K562 (cell line): ENCODE data around the gene SSR2. TPM values are rescaled to one million over a fixed set of nuclear protein-coding genes. Genes with fewer than 3 reads are reported as not detected.

Experiments used
- ATAC-seq: fragments of 200-7000 bp; cut with Tn5 transposase; 3 replicates; pipeline ENCODE4 v1.9.1; 2020; ENCODE audit warnings: moderate library complexity
- BruUV-seq: library from RNA; stranded (reverse); fragments of 400-500 nt; replicated peaks from 2 replicates; lab custom pipeline; 2021; lab: Mats Ljungman, UMichigan
- CTCF ChIA-PET: fragments of 300-600 bp; formaldehyde crosslinking; extraction: SDS; loops from one replicate; lab custom pipeline; 2021; ENCODE audit warnings: low intra/inter-chr PET ratio; lab: Yijun Ruan, JAX
- POLR2A ChIA-PET: fragments of 300-600, 350-650 bp; sonication (Branson Sonifier 250); formaldehyde crosslinking; extraction: SDS; loops from one replicate; lab custom pipeline; 2021; ENCODE audit warnings: antibody characterized with exemption, inconsistent platforms; lab: Yijun Ruan, JAX
- DNase-seq, 4 experiments: peaks; one replicate each; pipeline versions ENCODE4 v3.0.0 to v3.0.0-alpha.2; 2011 to 2018; ENCODE audit warnings: low spot score in 3 of 4, mixed read lengths in 3 of 4; ENCODE audit errors: extremely low read depth in 1 of 4
- FAIRE-seq: peaks from 2 replicates; lab custom pipeline; 2011; peaks lifted over from hg19 to GRCh38; lab: Jason Lieb, UNC
- H2AFZ ChIP-seq: 2 replicates; pipeline ENCODE4 v1.6.0; 2011; ENCODE audit warnings: low read depth, low read length, control low read depth, inconsistent platforms
- H3K27ac ChIP-seq: fragments of 200-600 bp; 3 replicates; pipeline ENCODE4 v1.8.0; 2011; ENCODE audit warnings: low read depth, mild to moderate bottlenecking, control low read depth, inconsistent platforms, low read length, moderate library complexity, mixed read lengths; ENCODE audit errors: extremely low read depth
- H3K27me3 ChIP-seq, 2 experiments: fragments of 300-600 bp in 1 of 2; 2 replicates in 1 of 2; 3 replicates in 1 of 2; pipeline versions ENCODE4 v1.6.0 to v1.8.0; 2011; ENCODE audit warnings: inconsistent platforms in 2 of 2, low read length in 2 of 2, mild to moderate bottlenecking in 1 of 2, mixed read lengths in 1 of 2, moderate library complexity in 1 of 2; ENCODE audit not compliant: control insufficient read depth in 2 of 2, insufficient read depth in 2 of 2
- H3K36me3 ChIP-seq: fragments of 300-600 bp; 3 replicates; pipeline ENCODE4 v1.8.0; 2011; ENCODE audit warnings: mild to moderate bottlenecking, low read length, inconsistent platforms; ENCODE audit not compliant: control insufficient read depth, insufficient read depth
- H3K4me1 ChIP-seq, 2 experiments: fragments of 200-600 bp in 1 of 2; replicated peaks in 1 of 2; 2 replicates in 1 of 2; 3 replicates in 1 of 2; pipeline versions ENCODE4 v1.5.1 to v1.8.0; 2011; ENCODE audit warnings: inconsistent platforms in 2 of 2, low read length in 2 of 2, mild to moderate bottlenecking in 1 of 2, mixed read lengths in 1 of 2, moderate library complexity in 1 of 2; ENCODE audit not compliant: control insufficient read depth in 2 of 2, insufficient read depth in 2 of 2
- H3K4me2 ChIP-seq: 2 replicates; pipeline ENCODE4 v1.6.1; 2011; ENCODE audit warnings: low read length, control low read depth, inconsistent platforms, mixed read lengths; ENCODE audit not compliant: insufficient read depth
- H3K4me3 ChIP-seq: fragments of 200-600 bp; sonication (generic), shearing (Covaris generic); 2 replicates; pipeline ENCODE4 v1.5.1; 2016; ENCODE audit warnings: control low read depth, inconsistent platforms
- H3K79me2 ChIP-seq: fragments of 200-600 bp; 3 replicates; pipeline ENCODE4 v1.8.0; 2011; ENCODE audit warnings: low read length, inconsistent platforms; ENCODE audit not compliant: control insufficient read depth, insufficient read depth
- H3K9ac ChIP-seq, 2 experiments: 2 replicates each; pipeline versions ENCODE4 v1.6.0 to v1.6.1; 2011; ENCODE audit warnings: low read depth in 2 of 2, low read length in 2 of 2, control low read depth in 1 of 2, inconsistent platforms in 1 of 2, mild to moderate bottlenecking in 1 of 2, mixed read lengths in 1 of 2; ENCODE audit not compliant: insufficient read depth in 1 of 2
- H3K9me1 ChIP-seq: one replicate; pipeline ENCODE4 v1.6.0; 2011; ENCODE audit warnings: inconsistent platforms, mild to moderate bottlenecking, low read length, moderate library complexity; ENCODE audit not compliant: control insufficient read depth, insufficient read depth
- H3K9me3 ChIP-seq: replicated peaks from 2 replicates; pipeline ENCODE4 v1.5.1; 2011; ENCODE audit warnings: low read depth, low read length, inconsistent platforms; ENCODE audit not compliant: control insufficient read depth, insufficient read depth
- H4K20me1 ChIP-seq: replicated peaks from 2 replicates; pipeline ENCODE4 v1.6.1; 2011; ENCODE audit warnings: low read length, inconsistent platforms, mixed read lengths; ENCODE audit not compliant: control insufficient read depth, insufficient read depth
- ILF3 ChIP-seq: fragments of 450-650 bp; IDR thresholded peaks from 2 replicates; pipeline ENCODE4 v1.6.1; 2018; ENCODE audit warnings: antibody characterized with exemption, mild to moderate bottlenecking, moderate library complexity, borderline replicate concordance
- MYNN ChIP-seq, 2 experiments: sonication (generic); formaldehyde crosslinking in 1 of 2; IDR thresholded peaks; 2 replicates each; pipeline versions ENCODE4 v1.5.0 to v1.6.1; 2016 to 2020; ENCODE audit warnings: antibody characterized with exemption in 1 of 2, missing genetic modification reagents in 1 of 2
- PRMT5 ChIP-seq: sonication (generic); formaldehyde crosslinking; IDR thresholded peaks from 2 replicates; pipeline ENCODE4 v1.5.0; 2020; ENCODE audit warnings: missing genetic modification reagents
- RBM25 ChIP-seq: fragments of 200-400 bp; formaldehyde crosslinking; IDR thresholded peaks from 2 replicates; pipeline ENCODE4 v1.6.1; 2018; ENCODE audit warnings: low read length, low read depth, moderate library complexity; ENCODE audit not compliant: severe bottlenecking
- RBM34 ChIP-seq: fragments of 200-400 bp; formaldehyde crosslinking; IDR thresholded peaks from 2 replicates; pipeline ENCODE4 v1.6.1; 2018; ENCODE audit warnings: low read length, borderline replicate concordance; ENCODE audit not compliant: insufficient read depth
- TCF7 ChIP-seq: sonication (generic); IDR thresholded peaks from 2 replicates; pipeline ENCODE4 v1.6.1; 2016; ENCODE audit warnings: antibody characterized with exemption, borderline replicate concordance
- ZZZ3 ChIP-seq: fragments of 450-650 bp; IDR thresholded peaks from 2 replicates; pipeline ENCODE4 v1.6.1; 2016; ENCODE audit warnings: antibody characterized with exemption, mild to moderate bottlenecking, moderate library complexity
- WGBS: fragments of 100-300 bp; shearing (Covaris generic); methylation state at CpG from one replicate; pipeline ENCODE4 v1.1.6; 2016; ENCODE audit warnings: low coverage, mixed read lengths; ENCODE audit not compliant: insufficient coverage; ENCODE audit errors: missing lambda C conversion rate; 5-methylcytosine and 5-hydroxymethylcytosine counted together
- in situ Hi-C: fragments of 300-500 bp; cut with MboI; formaldehyde crosslinking; loops from 4 replicates; pipeline ENCODE4 v1.15.0; 2018; ENCODE audit warnings: inconsistent platforms, mixed read lengths
- intact Hi-C: fragments of 100-400 bp; cut with micrococcal nuclease; formaldehyde crosslinking; loops from 2 replicates; pipeline ENCODE4 v1.14.2; 2022
- polyA plus RNA-seq, 8 experiments: library from polyadenylated mRNA; depleted of rRNA in 4 of 8; stranded (reverse) in 5 of 8; unstranded in 3 of 8; fragments of >200 nt; fragmentation: Nextera tagmentation in 2 of 8; fragmentation: Illumina TruSeq in 1 of 8; extraction: Ambion mirVana in 2 of 8; extraction: Trizol in 1 of 8; gene quantifications; 2 replicates each; pipeline versions ENCODE4 v1.2.1 to v1.2.3, GENCODE V29; 2011 to 2014; ENCODE audit warnings: inconsistent platforms in 1 of 8, missing spikeins in 1 of 8
- total RNA-seq, 7 experiments: library from RNA; depleted of rRNA in 6 of 7; stranded (reverse); fragments of >200 nt in 6 of 7; fragmentation: Illumina TruSeq in 2 of 7; extraction: Trizol in 2 of 7; gene quantifications; 2 replicates each; pipeline versions ENCODE4 v1.2.1 to v1.2.3, GENCODE V29; 2011 to 2021; ENCODE audit warnings: low replicate concordance in 1 of 7

Gene SSR2
- total and polyA plus RNA-seq, 9 of the 15 experiments (the other 6 are each of a cell fraction or from before 2014, with no cell fraction given) = 161 to 411 (median 240) TPM

DNA sequence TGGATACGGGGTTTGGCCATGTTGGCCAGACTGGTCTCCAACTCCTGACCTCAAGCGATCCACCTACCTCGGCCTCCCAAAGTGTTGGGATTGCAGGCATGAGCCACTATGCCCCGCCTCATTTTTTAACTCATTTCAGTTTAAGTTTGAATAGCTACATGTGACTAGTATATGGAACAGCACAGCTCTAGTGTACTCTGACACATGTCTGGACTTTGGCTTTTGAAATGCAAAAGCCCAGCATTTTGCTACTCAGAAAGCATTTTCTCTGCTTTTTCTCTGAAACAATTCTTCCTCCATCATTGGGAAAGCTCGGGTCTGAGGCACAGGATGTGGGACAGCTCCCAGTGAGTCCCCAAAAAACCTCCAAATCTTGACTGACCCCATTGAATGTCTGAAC lies 4.0 kb upstream of the SSR2 start:
- CTCF ChIA-PET = no interaction called here
- Histone ChIP-seq H3K9ac (no peak overlapping the region; a peak in 1 of 4 replicates), H4K20me1 (no peaks in the 10 kb centered on the region), H3K36me3 (peaks cover under 1% of the 10 kb centered on the region; the same call in 1 of the 3 replicates), H3K9me3 (no peaks in the 10 kb centered on the region), H3K4me2 (no peak overlapping the region), H3K9me1 (no peaks in the 10 kb centered on the region), H2AFZ (peak overlapping the region; percentile 41; the same call in 1 of the 2 replicates), H3K27ac (no peak overlapping the region), H3K4me3 (no peak overlapping the region), H3K27me3 (no peaks in the 10 kb centered on the region), H3K79me2 (peaks cover 10% of the 10 kb centered on the region), H3K4me1 (peaks cover 7 to 8% of the 10 kb centered on the region in 2 experiments; a peak in 3 of 5 replicates)
- intact Hi-C loops (loop anchor here (5.0 kb wide), 1 partner anchor 42 kb away; no protein-coding TSS in a partner anchor), in situ Hi-C loops (no loop called here)
- no peak for FAIRE-seq
- POLR2A ChIA-PET = interaction anchor here (0.6 to 1.2 kb wide), 4 partner anchors 18 to 90 kb away, joined by 3 read pairs; partner anchors contain the start of gene KHDC4
- ATAC-seq = no peak
- 37% methylated on average over 5 of the region's 5 CpGs for WGBS
- no TSS peak for BruUV-seq
- DNase-seq = no peak
- no peak for TF ChIP-seq ZZZ3
- no peak for TF ChIP-seq PRMT5
- TF ChIP-seq RBM34 = no peak
- no peak for TF ChIP-seq TCF7

DNA sequence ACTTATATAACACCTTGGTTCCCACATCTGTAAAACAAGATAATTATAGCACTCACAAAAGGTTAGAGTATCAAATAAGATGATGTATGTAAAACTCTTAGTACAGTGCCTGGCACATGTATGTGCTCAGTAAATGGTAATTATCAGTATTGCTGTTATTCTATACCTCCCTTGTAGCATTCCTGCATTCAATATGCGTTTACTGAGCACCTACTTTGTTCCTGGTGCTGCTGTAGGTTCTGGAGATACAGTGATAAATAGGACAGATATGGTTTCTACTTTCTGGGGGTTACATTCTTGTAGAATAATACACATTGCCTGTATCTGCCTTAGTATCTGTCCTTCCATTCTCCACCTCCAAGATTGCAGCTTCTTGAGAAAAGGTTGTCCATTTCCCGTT lies 1.2 kb upstream of the SSR2 start:
- 85% methylated on average over 2 of the region's 2 CpGs for WGBS
- BruUV-seq = no TSS peak
- intact Hi-C loops = no loop called here
- POLR2A ChIA-PET = interaction anchor here (0.8 to 1.6 kb wide), 5 partner anchors 8 to 88 kb away, joined by 3 to 10 read pairs (median 3); partner anchors contain the start of gene KHDC4
- DNase-seq (no peak), ATAC-seq (no peak), FAIRE-seq (no peak)
- CTCF ChIA-PET = no interaction called here
- Histone ChIP-seq H3K79me2 (peaks cover 26% of the 10 kb centered on the region), H3K27me3 (no peaks in the 10 kb centered on the region), H3K4me2 (no peak overlapping the region), H3K9me3 (no peaks in the 10 kb centered on the region), H2AFZ (peak overlapping the region; percentile 34), H3K9ac (no peak overlapping the region), H3K9me1 (no peaks in the 10 kb centered on the region), H3K27ac (no peak overlapping the region), H4K20me1 (no peaks in the 10 kb centered on the region), H3K4me1 (peaks cover 11% of the 10 kb centered on the region in 2 experiments; a peak in 4 of 5 replicates), H3K4me3 (no peak overlapping the region), H3K36me3 (peaks cover 27% of the 10 kb centered on the region; the same call in 2 of the 3 replicates)
- in situ Hi-C loops = no loop called here
- TF ChIP-seq MYNN (IDR thresholded peaks at IDR 0.05) (no peak), MYNN (CRISPR knock-in tag; IDR thresholded peaks at IDR 0.05) (no peak), ILF3 (no peak), RBM25 (peak; percentile 74)
